Measurements from ENCODE around the gene ZPBP.
A peak's percentile ranks its signal among the peaks of the same experiment; 100 is the strongest.

The ZPBP gene

GRCh38 chr7:50092579-50093491 is at the start of gene ZPBP:
ZPBP (minus strand) TSS chr7:50093246; CDS start chr7:50093194, 52 bp downstream.
- peak within 1 kb of the TSS; percentile 31 for H3K4me3 ChIP-seq (ENCODE audit: low read depth, low read length)
- peak; percentile 66 for TF ChIP-seq CTCF (IDR thresholded peaks at IDR 0.05; ENCODE audit: insufficient read depth, low read depth, low read length, missing control alignments)
- DNase-seq (ENCODE audit: low read depth) = peak; percentile 60

GRCh38 chr7:50142425-50143017 is 49.5 kb upstream of the ZPBP start:
- TF ChIP-seq CTCF (IDR thresholded peaks at IDR 0.05; ENCODE audit: insufficient read depth, low read depth, low read length, missing control alignments) = peak; percentile 63
- H3K4me3 ChIP-seq (ENCODE audit: low read depth, low read length) = peak overlapping the region; percentile 29; the same call in 1 of the 2 replicates
- peak; percentile 63 for DNase-seq (ENCODE audit: low read depth)

GRCh38 chr7:50141854-50142253 is 48.8 kb upstream of the ZPBP start:
- TF ChIP-seq CTCF (IDR thresholded peaks at IDR 0.05; ENCODE audit: insufficient read depth, low read depth, low read length, missing control alignments) = no peak
- no peak overlapping the region for H3K4me3 ChIP-seq (ENCODE audit: low read depth, low read length)
- DNase-seq (ENCODE audit: low read depth) = no peak

GRCh38 chr7:50141131-50141530 is 48.1 kb upstream of the ZPBP start:
- no peak overlapping the region for H3K4me3 ChIP-seq (ENCODE audit: low read depth, low read length)
- no peak for TF ChIP-seq CTCF (IDR thresholded peaks at IDR 0.05; ENCODE audit: insufficient read depth, low read depth, low read length, missing control alignments)
- DNase-seq (ENCODE audit: low read depth) = no peak

- TF ChIP-seq CTCF (IDR thresholded peaks at IDR 0.05; ENCODE audit: insufficient read depth, low read depth, low read length, missing control alignments) = no peak
- DNase-seq (ENCODE audit: low read depth) = no peak
- no peak overlapping the region for H3K4me3 ChIP-seq (ENCODE audit: low read depth, low read length)
Observed at GRCh38 chr7:50140688-50141087, 47.6 kb upstream of the ZPBP start.

GRCh38 chr7:50138101-50138500 is 45.1 kb upstream of the ZPBP start:
- DNase-seq (ENCODE audit: low read depth) = no peak
- TF ChIP-seq CTCF (IDR thresholded peaks at IDR 0.05; ENCODE audit: insufficient read depth, low read depth, low read length, missing control alignments) = no peak
- no peak overlapping the region for H3K4me3 ChIP-seq (ENCODE audit: low read depth, low read length)
